ENCODE data around the gene VTI1A. TPM values are rescaled to one million over a fixed set of nuclear protein-coding genes. Genes with fewer than 3 reads are reported as not detected.

VTI1A gene
- total and polyA plus RNA-seq, 8 donors, result 7.3 to 20.2 (median 11.6) TPM

DNA sequence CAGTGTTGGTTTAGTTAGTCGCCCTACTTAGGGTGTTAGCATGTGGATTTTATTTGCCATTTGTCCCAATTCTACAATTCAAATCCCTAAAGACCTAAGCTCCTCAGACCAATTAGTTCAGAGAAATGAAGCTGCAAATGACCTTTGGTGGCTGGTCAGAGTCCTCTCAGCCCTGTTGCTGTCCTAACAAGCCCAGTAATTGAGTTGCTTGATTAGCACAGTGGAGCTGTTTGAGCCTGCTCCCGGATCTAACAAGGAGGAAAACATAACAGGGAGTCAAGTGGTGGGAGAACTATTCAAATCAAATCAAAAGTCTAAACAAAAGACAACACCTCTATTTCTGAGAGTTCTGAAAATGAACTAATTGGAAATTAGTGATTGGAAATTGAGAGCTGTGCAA lies 22.4 kb upstream of the VTI1A start:
- FAIRE-seq, result no peak
- peaks cover 0 to 5% (median 0%) of the 10 kb centered on the region in 3 donors for H3K36me3 ChIP-seq

DNA sequence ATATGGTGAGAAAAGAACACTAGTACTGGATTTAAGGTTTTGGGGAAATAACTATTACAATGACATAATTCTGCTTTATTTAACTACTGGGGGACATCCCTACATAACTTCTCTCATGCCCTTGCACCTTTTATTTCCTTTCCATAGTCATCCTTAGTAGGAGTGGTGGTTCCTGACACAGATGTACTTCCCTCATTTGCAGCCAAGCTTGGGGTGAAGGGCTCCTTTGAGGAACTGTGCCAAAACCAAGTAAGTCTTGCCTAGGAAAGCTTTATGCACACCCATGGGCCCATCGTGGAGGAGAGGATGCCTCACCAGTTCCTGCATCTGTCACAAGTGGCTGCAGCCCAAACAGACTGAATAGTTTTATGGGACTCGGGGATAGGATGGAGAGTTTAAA lies 20.9 kb upstream of the VTI1A start:
- ATAC-seq (no peak), FAIRE-seq (no peak), DNase-seq (no peak)
- Histone ChIP-seq H3K36me3 (peaks cover 0 to 12% (median 5%) of the 10 kb centered on the region in 3 donors), H3K27me3 (no peaks in the 10 kb centered on the region), H3K4me3 (no peak overlapping the region), H3K27ac (no peak overlapping the region), H3K4me1 (no peaks in the 10 kb centered on the region), H3K9me3 (no peaks in the 10 kb centered on the region)
- 64 to 76% methylated on average over 2 of the region's 2 CpGs for WGBS, 2 donors
- intact Hi-C loops (cut with DNase I), result no loop called here
- TF ChIP-seq, protein P1, sequence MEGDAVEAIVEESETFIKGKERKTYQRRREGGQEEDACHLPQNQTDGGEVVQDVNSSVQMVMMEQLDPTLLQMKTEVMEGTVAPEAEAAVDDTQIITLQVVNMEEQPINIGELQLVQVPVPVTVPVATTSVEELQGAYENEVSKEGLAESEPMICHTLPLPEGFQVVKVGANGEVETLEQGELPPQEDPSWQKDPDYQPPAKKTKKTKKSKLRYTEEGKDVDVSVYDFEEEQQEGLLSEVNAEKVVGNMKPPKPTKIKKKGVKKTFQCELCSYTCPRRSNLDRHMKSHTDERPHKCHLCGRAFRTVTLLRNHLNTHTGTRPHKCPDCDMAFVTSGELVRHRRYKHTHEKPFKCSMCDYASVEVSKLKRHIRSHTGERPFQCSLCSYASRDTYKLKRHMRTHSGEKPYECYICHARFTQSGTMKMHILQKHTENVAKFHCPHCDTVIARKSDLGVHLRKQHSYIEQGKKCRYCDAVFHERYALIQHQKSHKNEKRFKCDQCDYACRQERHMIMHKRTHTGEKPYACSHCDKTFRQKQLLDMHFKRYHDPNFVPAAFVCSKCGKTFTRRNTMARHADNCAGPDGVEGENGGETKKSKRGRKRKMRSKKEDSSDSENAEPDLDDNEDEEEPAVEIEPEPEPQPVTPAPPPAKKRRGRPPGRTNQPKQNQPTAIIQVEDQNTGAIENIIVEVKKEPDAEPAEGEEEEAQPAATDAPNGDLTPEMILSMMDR (IDR thresholded peaks at IDR 0.05), result no peak

More for the DNA sequence above, 22.4 kb upstream of the VTI1A start:
- H3K4me1 ChIP-seq, result no peaks in the 10 kb centered on the region
- DNase-seq (no peak), ATAC-seq (no peak)
- intact Hi-C loops (cut with DNase I), result no loop called here
- H3K27ac ChIP-seq, result no peak overlapping the region
- WGBS, 2 donors, result 37 to 43% methylated on average over 2 of the region's 2 CpGs
- TF ChIP-seq, protein P1 (IDR thresholded peaks at IDR 0.05), result no peak
- no peak overlapping the region for H3K4me3 ChIP-seq
- H3K9me3 ChIP-seq, result no peaks in the 10 kb centered on the region
- H3K27me3 ChIP-seq, result no peaks in the 10 kb centered on the region

DNA sequence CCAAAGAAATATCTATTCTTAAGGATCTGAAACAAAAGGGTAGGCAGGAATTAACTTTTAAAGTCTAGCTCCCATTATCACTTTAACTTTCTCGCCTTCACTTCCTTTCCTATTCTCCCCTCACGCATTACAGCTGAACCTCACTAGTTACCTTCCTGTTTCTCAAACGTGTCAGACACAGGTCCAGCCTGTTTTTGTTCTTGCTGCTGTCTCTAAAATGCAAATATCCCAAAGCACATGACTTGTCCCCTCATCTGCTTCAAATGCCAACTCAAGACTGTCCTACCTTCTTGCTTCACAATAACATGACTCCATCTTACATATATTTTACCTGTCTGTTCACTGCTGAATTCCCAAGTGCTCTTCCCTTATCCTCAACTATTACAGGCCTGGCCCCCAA lies 17.9 kb upstream of the VTI1A start:
- no peak for DNase-seq
- H3K4me1 ChIP-seq, result no peaks in the 10 kb centered on the region
- H3K36me3 ChIP-seq, result peaks cover 0 to 21% (median 3%) of the 10 kb centered on the region in 3 donors
- no peak for ATAC-seq
- no peak overlapping the region for H3K27ac ChIP-seq
- no peaks in the 10 kb centered on the region for H3K9me3 ChIP-seq
- no peak overlapping the region for H3K4me3 ChIP-seq
- H3K27me3 ChIP-seq, result no peaks in the 10 kb centered on the region
- WGBS, 2 donors, result 76 to 81% methylated on average over 3 of the region's 3 CpGs
- intact Hi-C loops (cut with DNase I), result no loop called here
- TF ChIP-seq, protein P1 (IDR thresholded peaks at IDR 0.05), result no peak
- FAIRE-seq, result no peak

DNA sequence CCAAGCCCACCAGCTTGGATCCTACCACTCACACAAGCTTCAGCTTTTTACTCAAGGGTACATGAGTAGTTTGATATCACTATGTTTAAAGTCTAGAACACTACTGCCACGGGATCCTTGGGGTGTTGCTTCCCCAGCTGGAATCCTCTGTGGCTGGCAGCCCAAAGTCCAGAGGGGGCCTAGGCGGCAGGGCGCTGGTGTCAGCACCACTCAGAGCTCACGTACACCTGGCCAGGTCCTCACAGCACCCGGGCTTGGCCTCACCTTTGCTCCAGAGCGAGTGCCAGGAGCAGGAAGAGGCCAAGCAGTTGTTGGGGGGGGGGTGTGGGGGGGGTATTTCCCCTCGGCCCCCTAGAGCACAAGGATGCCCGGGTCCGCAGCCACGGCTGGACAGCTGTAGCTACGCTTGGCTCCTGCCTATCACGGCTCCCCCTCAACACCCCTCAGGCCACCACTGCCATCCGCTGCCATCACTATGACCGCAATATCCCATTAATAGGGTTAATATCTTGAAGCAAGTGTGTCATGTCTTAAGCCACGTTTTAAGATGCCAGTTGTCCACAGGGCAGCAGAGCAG lies 17.3 kb upstream of the VTI1A start:
- Histone ChIP-seq H3K27me3 (no peaks in the 10 kb centered on the region), H3K4me1 (no peaks in the 10 kb centered on the region), H3K9me3 (no peaks in the 10 kb centered on the region), H3K4me3 (no peak overlapping the region), H3K27ac (no peak overlapping the region), H3K36me3 (peaks cover 0 to 21% (median 3%) of the 10 kb centered on the region in 3 donors)
- ATAC-seq (no peak), DNase-seq (peak in 1 of 6 donors; percentile 39), FAIRE-seq (no peak)
- intact Hi-C loops (cut with DNase I), result no loop called here
- 75 to 84% methylated on average over 15 of the region's 15 CpGs for WGBS, 2 donors
- TF ChIP-seq, protein P1 (IDR thresholded peaks at IDR 0.05), result no peak

DNA sequence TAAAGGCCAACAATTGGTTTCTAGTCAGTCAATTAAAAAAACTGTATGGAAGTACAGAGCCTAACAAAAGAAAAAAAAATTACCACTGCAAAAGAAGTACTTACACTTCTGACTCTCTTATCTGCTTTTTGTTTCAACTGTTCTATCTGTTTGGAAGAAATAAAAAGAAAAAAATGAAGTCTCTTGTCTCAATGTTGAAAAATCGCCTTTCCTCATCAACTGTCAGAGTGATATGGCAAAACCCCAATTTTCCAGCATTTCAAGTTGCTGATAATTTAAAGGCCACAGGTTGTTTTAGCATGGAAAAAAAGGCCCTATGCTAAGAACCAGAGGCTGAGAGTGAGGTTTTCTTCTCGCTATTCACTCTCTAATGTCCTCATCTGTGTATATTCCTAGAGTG lies 13.9 kb upstream of the VTI1A start:
- WGBS, 2 donors, result 72 to 76% methylated on average over 2 of the region's 2 CpGs
- Histone ChIP-seq H3K4me3 (no peak overlapping the region), H3K36me3 (peaks cover 0 to 28% (median 3%) of the 10 kb centered on the region in 3 donors), H3K27ac (no peak overlapping the region), H3K4me1 (no peaks in the 10 kb centered on the region), H3K9me3 (no peaks in the 10 kb centered on the region), H3K27me3 (no peaks in the 10 kb centered on the region)
- intact Hi-C loops (cut with DNase I), result no loop called here
- no peak for ATAC-seq
- no peak for FAIRE-seq
- DNase-seq, result no peak
- TF ChIP-seq, protein P1 (IDR thresholded peaks at IDR 0.05), result no peak

Data from pancreas (tissue), 10 donors.